Measurements from ENCODE around the gene STK10. TPM values are rescaled to one million over a fixed set of nuclear protein-coding genes. Genes with fewer than 3 reads are reported as not detected.

The STK10 gene
- polyA plus RNA-seq, 1 donor (not counting 4 experiments of a cell fraction or from before 2014, with no cell fraction given): 19.8 TPM

GRCh38 chr5:172127581-172127980 is 60.4 kb downstream of the STK10 start:
- no peak overlapping the region for H3K4me2 ChIP-seq (ENCODE audit: control insufficient read depth, extremely low read depth, insufficient read depth, low read depth, low read length)
- no peak overlapping the region for H3K4me3 ChIP-seq (ENCODE audit: control insufficient read depth in 2 of 3, extremely low read depth in 1 of 3, insufficient read depth in 2 of 3, low read depth in 1 of 3, low read length in 3 of 3)
- no peaks in the 10 kb centered on the region for H3K9me1 ChIP-seq (ENCODE audit: control insufficient read depth, extremely low read depth, insufficient read depth, low read length)
- FAIRE-seq: no peak
- DNase-seq (ENCODE audit: low read depth, low spot score): no peak
- dilution Hi-C loops (cut with MboI; ENCODE audit: extremely low pct_ligation_motif_present, low sequenced_read_pairs): no loop called here
- no peak overlapping the region for H3K9ac ChIP-seq (ENCODE audit: control insufficient read depth, extremely low read depth, insufficient read depth, low read length)
- no peaks in the 10 kb centered on the region for H3K27me3 ChIP-seq (ENCODE audit: control insufficient read depth, extremely low read depth, insufficient read depth, low read length)
- H3K36me3 ChIP-seq (ENCODE audit: control insufficient read depth in 2 of 2, extremely low read depth in 1 of 2, insufficient read depth in 2 of 2, low read length in 2 of 2): peaks cover 13% of the 10 kb centered on the region in 2 experiments
- no peaks in the 10 kb centered on the region for H3K9me3 ChIP-seq (ENCODE audit: control insufficient read depth, low read depth, low read length)
- H2AFZ ChIP-seq (ENCODE audit: control insufficient read depth, low read length): no peak overlapping the region
- TF ChIP-seq CTCF (optimal IDR thresholded peaks at IDR 0.05 in 1 of 3, IDR thresholded peaks at IDR 0.05 in 1 of 3, conservative IDR thresholded peaks at IDR 0.05 in 1 of 3; ENCODE audit: extremely low read depth in 1 of 3, insufficient read depth in 2 of 3, low read length in 3 of 3): no peak
- no peak for TF ChIP-seq EZH2 (IDR thresholded peaks at IDR 0.05; ENCODE audit: low read length)
- peaks cover 35% of the 10 kb centered on the region for H3K79me2 ChIP-seq (ENCODE audit: control insufficient read depth, insufficient read depth, low read length)
- no peak overlapping the region for H3K27ac ChIP-seq (ENCODE audit: control insufficient read depth, insufficient read depth, low read length)
- no peaks in the 10 kb centered on the region for H4K20me1 ChIP-seq (ENCODE audit: control insufficient read depth, extremely low read depth, insufficient read depth, low read length)
- H3K4me1 ChIP-seq (ENCODE audit: control insufficient read depth, extremely low read depth, insufficient read depth, low read length): no peaks in the 10 kb centered on the region

- no peak overlapping the region for H3K4me2 ChIP-seq (ENCODE audit: control insufficient read depth, extremely low read depth, insufficient read depth, low read depth, low read length)
- no peaks in the 10 kb centered on the region for H3K27me3 ChIP-seq (ENCODE audit: control insufficient read depth, extremely low read depth, insufficient read depth, low read length)
- DNase-seq (ENCODE audit: low read depth, low spot score) (no peak), FAIRE-seq (no peak)
- H2AFZ ChIP-seq (ENCODE audit: control insufficient read depth, low read length): no peak overlapping the region
- no peaks in the 10 kb centered on the region for H3K9me1 ChIP-seq (ENCODE audit: control insufficient read depth, extremely low read depth, insufficient read depth, low read length)
- H3K79me2 ChIP-seq (ENCODE audit: control insufficient read depth, insufficient read depth, low read length): peaks cover 12% of the 10 kb centered on the region
- H3K9ac ChIP-seq (ENCODE audit: control insufficient read depth, extremely low read depth, insufficient read depth, low read length): no peak overlapping the region
- dilution Hi-C loops (cut with MboI; ENCODE audit: extremely low pct_ligation_motif_present, low sequenced_read_pairs): no loop called here
- no peaks in the 10 kb centered on the region for H3K9me3 ChIP-seq (ENCODE audit: control insufficient read depth, low read depth, low read length)
- no peak overlapping the region for H3K4me3 ChIP-seq (ENCODE audit: control insufficient read depth in 2 of 3, extremely low read depth in 1 of 3, insufficient read depth in 2 of 3, low read depth in 1 of 3, low read length in 3 of 3)
- H3K4me1 ChIP-seq (ENCODE audit: control insufficient read depth, extremely low read depth, insufficient read depth, low read length): no peaks in the 10 kb centered on the region
- TF ChIP-seq CTCF (optimal IDR thresholded peaks at IDR 0.05 in 1 of 3, IDR thresholded peaks at IDR 0.05 in 1 of 3, conservative IDR thresholded peaks at IDR 0.05 in 1 of 3; ENCODE audit: extremely low read depth in 1 of 3, insufficient read depth in 2 of 3, low read length in 3 of 3): peak in 2 of 3 experiments; percentile 5 to 17
- TF ChIP-seq EZH2 (IDR thresholded peaks at IDR 0.05; ENCODE audit: low read length): no peak
- peaks cover 7 to 11% of the 10 kb centered on the region in 2 experiments for H3K36me3 ChIP-seq (ENCODE audit: control insufficient read depth in 2 of 2, extremely low read depth in 1 of 2, insufficient read depth in 2 of 2, low read length in 2 of 2)
- no peak overlapping the region for H3K27ac ChIP-seq (ENCODE audit: control insufficient read depth, insufficient read depth, low read length)
- H4K20me1 ChIP-seq (ENCODE audit: control insufficient read depth, extremely low read depth, insufficient read depth, low read length): no peaks in the 10 kb centered on the region
Observed at GRCh38 chr5:172123269-172123692, 64.7 kb downstream of the STK10 start.
